Measurements from ENCODE around the gene BCR.
"Not testable (repeated sequence)": the region's sequence is repeated elsewhere in the genome, so short reads cannot be mapped to it uniquely, and the experiment has no call there.

- TF ChIP-seq, protein P1, sequence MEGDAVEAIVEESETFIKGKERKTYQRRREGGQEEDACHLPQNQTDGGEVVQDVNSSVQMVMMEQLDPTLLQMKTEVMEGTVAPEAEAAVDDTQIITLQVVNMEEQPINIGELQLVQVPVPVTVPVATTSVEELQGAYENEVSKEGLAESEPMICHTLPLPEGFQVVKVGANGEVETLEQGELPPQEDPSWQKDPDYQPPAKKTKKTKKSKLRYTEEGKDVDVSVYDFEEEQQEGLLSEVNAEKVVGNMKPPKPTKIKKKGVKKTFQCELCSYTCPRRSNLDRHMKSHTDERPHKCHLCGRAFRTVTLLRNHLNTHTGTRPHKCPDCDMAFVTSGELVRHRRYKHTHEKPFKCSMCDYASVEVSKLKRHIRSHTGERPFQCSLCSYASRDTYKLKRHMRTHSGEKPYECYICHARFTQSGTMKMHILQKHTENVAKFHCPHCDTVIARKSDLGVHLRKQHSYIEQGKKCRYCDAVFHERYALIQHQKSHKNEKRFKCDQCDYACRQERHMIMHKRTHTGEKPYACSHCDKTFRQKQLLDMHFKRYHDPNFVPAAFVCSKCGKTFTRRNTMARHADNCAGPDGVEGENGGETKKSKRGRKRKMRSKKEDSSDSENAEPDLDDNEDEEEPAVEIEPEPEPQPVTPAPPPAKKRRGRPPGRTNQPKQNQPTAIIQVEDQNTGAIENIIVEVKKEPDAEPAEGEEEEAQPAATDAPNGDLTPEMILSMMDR (optimal IDR thresholded peaks at IDR 0.05 in 1 of 3, IDR thresholded peaks at IDR 0.05 in 1 of 3, conservative IDR thresholded peaks at IDR 0.05 in 1 of 3; ENCODE audit: extremely low read depth in 1 of 3, insufficient read depth in 2 of 3, low read length in 3 of 3), result not testable (repeated sequence)
- TF ChIP-seq EZH2 (IDR thresholded peaks at IDR 0.05; ENCODE audit: low read length), result not testable (repeated sequence)
These were observed 131.5 kb downstream of the BCR start for GRCh38 chr22:23311635-23312420.
